GM18867 (cell line): ENCODE data around the gene GFRA1.
"Not testable (repeated sequence)": the region's sequence is repeated elsewhere in the genome, so short reads cannot be mapped to it uniquely, and the experiment has no call there.

Source experiments
- ATAC-seq: cut with Tn5 transposase; IDR thresholded peaks from one replicate; pipeline ENCODE4 v1.9.1; 2021; ENCODE audit warnings: mild to moderate bottlenecking, moderate library complexity; ENCODE audit not compliant: unreplicated experiment

The GFRA1 gene

DNA sequence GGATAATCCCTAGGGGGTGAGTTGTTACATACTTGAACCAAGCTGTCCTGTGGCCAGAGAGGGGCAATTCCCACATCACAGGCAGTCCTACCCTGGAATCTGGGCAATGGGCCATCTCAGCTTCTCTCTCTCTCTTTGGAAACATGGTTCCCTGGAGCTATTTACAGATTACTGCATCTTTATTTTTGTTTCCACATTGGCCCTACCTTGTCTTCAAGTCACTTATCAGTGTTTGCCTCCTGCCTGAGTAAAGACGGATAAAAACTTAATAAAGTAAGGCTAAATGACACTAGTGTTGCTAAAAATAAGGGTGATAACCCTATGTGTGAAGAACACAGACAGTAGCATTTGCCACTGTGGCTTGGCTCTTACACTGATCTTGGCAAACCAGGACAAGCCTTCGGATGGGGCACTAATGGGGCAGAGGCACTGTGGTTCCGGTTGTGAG, 228.2 kb downstream of the GFRA1 start:
- no peak for ATAC-seq

DNA sequence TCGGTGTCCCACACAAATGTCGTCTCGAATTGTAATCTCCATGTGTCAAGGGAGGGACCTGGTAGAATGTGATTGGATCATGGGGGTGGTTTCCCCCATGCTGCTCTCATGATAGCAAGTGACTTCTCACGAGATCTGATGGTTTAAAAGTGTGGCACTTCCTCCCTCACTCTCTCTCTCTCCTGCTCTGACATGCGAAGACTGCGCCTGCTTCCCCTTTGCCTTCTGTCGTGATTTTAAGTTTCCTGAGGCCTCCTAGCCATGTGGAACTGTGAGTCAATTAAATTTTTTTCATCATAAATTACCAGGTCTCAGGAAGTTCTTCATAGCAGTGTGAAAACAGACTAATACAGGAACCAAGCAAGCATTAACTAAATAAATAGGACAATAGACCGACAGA, 229.1 kb downstream of the GFRA1 start:
- no peak for ATAC-seq

DNA sequence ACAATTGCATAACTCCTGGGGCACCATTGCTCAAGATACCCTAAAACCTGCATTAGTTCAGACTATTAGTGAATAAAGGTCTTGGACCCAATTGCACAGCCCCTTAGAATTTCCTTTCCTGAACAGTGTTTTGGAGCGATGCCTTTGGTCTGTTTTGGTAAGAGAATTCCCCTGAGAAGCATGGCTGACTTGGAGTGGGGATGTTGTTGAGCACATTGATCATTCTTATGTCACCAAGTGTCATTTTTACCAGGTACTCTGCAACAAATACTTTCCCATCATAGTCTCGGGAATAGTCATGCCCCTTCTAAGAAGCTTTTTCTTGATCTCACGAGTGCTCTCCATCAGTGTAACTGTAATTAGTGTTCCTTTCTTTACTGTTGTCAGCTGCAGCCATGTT, 229.7 kb downstream of the GFRA1 start:
- ATAC-seq: no peak

DNA sequence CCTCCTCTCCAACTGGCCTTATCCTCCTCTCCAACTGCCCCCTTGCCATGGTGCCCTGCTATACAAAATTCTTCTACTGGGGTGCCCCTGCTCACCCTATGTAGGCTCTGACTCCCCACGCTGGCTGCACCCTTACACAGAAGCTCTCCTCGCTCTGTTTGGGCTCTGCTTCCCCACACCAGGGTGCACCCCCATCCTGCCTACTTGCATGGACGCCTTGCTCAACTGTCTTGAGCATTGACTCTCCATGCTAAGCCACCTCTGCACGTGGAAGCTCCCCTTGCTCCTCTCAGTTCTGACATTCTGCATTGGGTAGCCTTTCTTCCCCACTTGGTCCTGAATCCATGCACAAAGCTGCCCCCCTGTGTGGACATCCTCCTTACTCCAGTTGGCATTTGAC, 231.1 kb downstream of the GFRA1 start:
- no peak for ATAC-seq

DNA sequence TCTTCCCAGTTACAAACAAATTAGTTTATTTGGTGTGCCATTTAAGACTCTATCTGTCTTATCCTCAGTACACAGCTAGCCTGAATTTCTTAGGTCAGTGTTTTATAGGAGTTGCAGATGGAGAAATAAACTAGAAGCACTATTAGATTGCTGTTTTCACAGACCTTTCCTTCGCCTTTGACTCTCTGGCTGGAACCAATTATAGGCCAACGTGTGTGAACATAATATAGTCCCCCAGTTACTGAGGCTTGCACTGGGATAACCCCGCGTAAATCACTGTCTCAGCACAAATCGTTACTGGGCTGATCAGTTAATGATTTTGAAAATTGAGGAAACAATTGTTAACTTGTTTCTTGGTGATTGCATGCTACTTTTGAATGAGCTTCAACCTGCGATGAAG, 233.4 kb downstream of the GFRA1 start:
- ATAC-seq: no peak

DNA sequence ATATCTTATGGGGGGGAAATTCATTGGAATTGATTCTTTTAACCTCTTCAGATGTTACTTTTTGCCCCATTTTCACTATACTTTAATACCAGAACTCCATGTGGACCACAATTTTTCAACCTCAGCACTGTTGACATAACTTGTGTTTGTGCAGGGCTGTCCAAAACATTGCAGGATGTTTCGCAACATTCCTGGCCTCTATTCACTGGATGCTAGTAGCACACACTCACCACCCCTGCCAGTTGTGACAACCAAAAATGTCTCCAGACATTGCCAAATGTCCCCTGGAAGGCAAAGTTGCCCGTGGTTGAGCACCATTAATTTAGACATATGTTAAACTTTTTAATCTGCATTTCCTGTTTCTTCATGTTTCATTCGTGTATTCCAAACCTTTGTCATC, 234.7 kb downstream of the GFRA1 start:
- ATAC-seq: no peak

DNA sequence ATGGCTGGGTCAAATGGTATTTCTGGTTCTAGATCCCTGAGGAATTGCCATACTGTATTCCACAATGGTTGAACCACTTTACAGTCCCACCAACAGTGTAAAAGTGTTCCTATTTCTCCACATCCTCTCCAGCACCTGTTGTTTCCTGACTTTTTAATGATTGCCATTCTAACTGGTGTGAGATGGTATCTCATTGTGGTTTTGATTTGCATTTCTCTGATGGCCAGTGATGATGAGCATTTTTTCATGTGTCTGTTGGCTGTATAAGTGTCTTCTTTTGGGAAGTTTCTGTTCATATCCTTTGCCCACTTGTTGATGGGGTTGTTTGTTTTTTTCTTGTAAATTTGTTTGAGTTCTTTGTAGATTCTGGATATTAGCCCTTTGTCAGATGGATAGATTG, 237.6 kb downstream of the GFRA1 start:
- not testable (repeated sequence) for ATAC-seq

DNA sequence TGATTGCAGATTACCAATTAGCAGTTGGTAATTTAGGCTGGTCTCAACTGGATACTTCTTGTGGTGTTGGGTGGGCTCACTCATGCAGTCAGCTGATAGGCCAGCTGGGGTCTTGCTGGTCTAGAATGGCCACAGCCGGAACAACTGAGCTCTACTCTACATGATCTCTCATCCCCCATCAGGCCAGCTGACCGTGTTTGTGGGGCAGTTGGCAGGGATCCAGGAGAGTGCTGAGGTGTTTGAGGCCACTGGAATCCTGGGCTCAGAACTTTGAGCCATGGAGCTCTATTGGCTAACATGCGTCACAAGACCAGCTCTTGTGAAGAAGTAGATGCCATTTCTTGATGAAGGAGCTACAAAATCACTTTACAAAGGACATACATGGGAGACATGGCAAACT, 242.4 kb downstream of the GFRA1 start:
- ATAC-seq: no peak

DNA sequence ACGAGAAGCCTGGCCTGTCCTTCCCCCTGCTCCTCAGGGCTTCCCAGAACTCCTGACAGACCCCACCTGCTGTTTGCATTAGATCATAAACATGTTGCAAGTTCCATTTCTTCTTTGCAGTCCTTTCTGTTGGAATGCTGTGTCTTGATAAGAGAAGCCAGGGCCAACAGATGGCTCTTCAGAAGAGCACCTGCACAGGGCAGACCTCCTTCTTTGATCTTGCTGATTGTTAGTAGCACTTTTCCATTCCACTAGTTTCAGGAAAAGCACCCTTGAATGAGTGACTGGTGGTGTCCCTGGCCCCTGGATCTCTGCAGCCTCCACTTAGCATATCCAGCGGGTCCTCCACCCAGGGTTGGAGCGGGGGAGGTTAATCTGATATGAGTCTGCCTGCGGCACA, 243.2 kb downstream of the GFRA1 start:
- no peak for ATAC-seq

DNA sequence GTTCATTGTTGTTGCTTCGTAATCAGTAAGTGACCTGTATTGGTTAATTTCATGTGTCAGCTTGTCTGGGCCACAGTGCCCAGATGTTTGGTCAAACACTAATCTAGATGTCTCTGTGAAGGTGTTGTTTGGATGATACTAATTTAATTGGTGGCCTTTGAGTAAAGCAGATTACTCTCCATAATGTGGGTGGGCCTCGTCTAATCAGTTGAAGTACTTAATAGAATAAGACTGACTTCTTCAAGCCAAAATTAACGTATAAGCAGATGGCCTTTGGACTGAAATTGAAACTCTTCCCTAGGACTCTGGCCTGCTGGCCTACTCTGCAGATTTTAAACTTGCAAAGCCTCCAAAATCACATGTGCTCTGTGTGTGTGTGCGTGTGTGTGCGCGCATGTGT, 245.7 kb downstream of the GFRA1 start:
- no peak for ATAC-seq

DNA sequence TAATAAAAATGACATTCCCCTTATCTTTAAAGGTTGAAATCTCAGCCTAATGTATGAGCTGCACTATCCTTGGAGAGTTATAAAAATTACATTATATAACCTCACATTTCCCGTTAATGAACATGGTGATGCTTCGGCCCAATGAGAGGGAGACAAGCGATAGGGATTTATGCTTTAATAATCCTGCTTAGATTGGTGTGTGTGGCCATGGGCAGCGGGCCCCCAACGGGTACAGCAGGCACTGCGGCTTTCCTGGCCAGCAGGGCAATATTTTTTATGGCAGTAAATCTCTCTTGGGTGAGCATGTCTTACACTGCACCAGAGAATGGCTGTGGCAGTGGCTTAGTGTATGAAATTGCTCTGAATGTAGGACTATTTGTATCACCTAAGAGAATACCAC, 246.3 kb downstream of the GFRA1 start:
- no peak for ATAC-seq

DNA sequence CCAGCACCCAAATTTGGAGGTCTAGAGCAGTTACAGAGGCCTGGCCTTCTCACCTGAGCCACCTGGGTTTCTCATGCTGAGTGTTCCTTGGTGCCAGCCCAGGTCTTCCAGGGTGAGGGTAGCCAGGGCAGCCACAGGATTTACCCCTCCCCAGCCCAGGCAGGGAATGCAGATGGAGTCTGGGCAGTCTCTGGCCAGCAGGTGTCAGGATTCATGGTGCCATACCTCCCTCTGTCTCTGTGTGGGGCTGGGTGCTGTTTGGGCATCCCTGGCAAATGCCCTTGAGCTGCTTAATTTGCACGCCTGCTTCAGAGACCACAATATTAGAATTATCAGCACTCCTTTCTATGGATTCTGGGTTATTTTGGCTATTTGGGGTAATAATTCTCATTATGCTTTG, 246.7 kb downstream of the GFRA1 start:
- ATAC-seq: no peak

DNA sequence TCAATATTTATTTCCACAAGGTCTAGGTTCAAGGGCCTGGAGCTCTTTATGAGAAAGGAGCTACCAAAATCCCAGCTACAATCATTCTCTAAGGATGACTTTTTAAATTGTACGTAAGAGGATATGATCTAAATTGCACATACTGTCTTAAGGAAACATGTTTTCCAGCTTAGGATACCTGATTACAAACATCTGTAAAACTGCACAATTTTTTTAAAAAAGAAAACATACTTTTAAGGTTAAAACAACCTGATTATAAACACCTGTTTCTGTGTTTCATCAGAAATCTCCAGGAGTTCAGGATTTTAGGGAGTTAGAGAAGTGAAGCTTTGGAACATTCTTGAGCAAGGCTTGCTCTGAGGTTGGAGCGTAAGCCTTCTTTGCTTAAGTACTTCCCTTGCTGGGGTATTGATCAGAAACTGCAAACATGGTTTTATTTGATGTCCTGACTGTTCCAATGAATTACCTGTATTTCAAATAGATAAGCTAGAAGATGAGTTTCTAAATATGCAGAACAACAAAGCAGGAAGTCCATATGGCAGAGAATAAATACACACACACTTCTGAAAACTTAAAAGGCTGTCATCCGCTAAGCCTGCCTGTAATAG, 248.6 kb downstream of the GFRA1 start:
- no peak for ATAC-seq

DNA sequence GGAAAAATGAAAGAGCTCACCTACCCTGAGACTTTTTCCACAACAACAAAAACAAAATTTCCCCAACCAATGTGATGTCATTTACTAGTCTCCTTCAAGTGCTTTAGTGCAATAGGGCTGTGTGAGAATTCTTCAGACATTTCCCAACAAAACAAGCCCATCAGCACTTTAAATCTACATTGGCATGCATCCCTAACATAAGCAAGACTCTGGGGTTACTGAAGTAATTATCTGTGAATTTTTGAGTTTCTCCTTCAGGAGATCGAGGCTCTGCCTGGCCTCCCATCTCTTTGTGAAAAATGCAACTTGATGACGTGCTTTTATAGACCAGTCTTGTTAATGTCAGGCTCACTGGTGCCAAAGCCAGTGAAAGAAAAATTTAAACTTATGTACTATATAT, 255.6 kb downstream of the GFRA1 start:
- no peak for ATAC-seq

DNA sequence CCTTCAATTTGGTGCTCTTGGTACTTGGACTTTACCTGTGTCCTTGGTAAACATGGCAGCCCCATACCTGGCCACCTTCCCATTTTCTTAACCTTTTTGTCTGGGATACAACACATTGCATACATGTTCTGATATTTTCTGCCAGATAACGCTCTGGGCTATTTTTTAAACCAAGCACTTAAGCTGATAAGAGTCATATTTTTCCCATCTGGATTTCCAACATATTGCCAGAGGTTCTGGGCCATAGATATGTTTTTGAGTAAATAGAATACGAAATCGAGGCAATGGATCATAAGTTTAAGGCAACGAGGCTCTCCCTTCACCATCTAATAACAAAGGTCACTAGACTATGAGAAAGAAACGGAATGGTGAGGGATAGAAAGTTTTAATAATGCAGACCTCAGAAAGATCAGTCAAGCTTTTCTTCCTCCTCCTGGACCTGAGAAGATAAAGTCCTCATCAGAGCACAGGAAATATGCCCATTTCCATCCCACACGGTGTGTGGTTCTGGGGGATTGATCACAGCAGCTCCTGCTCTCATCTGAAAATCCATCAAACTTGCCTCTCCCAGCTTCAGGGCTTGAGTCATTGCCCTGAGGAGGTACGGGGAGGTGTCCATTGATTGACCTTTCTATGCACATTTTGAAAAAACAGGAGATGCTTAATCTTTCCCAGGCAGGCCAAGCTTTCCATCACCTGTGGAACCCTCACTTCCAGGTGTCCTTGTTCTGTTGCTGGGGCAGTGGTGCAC, 257.2 kb downstream of the GFRA1 start:
- ATAC-seq: no peak

DNA sequence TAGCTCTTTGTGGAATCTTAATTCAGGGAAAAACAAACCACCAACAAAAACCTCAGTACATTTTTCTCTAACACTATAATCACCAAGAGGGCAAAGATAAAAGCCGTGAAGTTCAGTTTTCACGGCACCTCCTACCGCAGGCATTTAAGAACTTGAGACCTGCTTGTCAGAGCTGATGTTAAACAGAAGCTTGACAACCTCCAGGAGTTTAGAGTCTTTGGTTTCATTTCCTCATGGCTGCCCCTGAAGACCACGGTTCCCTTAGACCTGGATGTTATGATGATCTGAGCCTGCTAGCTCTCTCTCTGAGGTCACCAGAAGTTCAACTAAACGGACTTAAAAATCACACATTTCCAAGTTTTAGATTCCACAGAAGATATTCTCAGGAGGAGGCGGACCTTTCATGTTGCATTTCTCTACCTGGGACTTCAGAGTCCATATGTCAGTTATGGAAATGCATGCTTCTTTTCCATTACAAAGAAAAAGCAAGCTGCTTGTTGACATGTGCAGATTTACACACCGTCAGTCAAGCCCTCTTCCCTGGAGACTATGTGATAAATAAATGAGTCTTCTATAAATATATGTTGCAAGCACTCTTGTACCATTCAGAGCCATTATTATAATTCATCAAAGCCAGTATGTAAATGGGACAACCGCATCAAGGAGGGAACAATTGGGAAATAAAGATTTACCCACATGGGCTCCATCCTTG, 258.0 kb downstream of the GFRA1 start:
- ATAC-seq: peak; percentile 73

DNA sequence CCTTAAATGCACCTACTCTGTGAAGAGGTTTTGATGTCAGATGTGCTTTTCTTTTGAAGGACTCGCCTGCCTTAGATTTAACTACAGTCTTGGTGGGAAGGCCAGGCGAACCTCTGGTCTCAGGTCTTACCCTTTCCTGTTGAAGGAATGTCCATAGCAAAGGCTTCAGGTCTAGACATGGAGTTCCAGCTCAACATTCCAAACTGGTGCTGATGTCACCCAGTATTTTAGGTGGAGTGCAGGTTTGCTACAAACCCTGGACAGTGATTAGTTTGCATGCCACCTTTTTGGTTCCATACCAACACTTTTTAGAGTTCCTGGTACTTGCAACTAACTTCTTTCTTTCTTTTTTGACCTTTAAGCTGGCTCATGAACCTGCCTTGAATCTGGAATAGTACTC, 258.7 kb downstream of the GFRA1 start:
- ATAC-seq: no peak

DNA sequence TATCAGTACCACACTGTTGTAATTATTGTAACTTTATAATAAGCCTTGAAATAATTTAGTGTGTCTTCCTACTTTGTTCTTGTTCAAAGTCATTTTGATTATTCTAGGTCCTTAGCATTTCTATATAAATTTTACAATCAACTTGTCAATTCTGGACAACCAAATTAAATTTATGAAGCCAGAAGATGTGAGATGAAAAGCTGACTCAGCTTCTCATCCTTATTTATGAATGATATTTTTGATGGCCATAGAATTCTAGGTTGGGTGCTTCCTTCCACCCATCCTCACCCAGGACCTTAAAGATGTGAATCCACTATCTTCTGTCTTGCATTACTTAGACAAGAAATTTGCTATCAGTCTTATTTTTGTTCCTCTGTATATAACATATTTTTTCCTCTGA, 261.1 kb downstream of the GFRA1 start:
- ATAC-seq: no peak

DNA sequence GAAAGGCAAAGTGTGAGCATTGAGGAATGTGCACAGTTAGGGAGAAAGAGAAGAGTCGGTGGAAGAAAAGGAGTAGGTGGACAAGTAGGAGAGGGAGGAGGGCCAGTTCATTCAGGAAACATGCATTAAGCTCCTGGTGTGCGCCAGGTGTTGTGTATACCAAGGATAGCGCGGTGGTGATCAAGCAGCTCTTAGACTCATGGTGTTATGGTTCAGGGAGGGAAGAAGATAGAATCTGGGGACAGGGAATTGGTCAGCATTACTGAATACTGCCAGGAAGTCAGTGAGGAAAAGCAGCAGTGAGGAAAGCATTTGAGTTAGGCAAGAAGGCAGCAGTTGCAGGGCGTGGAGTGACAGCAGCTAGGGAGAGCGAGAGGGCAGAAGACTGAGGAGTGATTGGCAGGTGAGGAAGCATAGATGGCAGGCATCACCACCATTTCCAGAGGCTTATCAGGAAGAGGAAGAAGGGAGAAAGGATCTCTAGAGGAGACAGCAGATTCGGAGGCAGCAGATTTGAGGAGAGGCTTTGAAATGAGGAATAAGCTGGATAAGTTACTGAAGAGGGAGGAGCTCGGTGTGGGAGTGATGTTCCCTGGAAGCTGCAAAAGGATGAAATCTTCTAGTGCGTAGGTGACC, 265.6 kb downstream of the GFRA1 start:
- ATAC-seq: no peak
